ENCODE data around the gene COIL. TPM values are rescaled to one million over a fixed set of nuclear protein-coding genes. Genes with fewer than 3 reads are reported as not detected.

COIL gene
- total and polyA plus RNA-seq, 2 of the 13 experiments (the other 11 are each of a cell fraction or from before 2014, with no cell fraction given) = 8.1 to 29.4 TPM

- TF ChIP-seq, protein P1, sequence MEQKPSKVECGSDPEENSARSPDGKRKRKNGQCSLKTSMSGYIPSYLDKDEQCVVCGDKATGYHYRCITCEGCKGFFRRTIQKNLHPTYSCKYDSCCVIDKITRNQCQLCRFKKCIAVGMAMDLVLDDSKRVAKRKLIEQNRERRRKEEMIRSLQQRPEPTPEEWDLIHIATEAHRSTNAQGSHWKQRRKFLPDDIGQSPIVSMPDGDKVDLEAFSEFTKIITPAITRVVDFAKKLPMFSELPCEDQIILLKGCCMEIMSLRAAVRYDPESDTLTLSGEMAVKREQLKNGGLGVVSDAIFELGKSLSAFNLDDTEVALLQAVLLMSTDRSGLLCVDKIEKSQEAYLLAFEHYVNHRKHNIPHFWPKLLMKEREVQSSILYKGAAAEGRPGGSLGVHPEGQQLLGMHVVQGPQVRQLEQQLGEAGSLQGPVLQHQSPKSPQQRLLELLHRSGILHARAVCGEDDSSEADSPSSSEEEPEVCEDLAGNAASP (CRISPR knock-in tag; IDR thresholded peaks at IDR 0.05; ENCODE audit: borderline replicate concordance) = peak; percentile 65
- TF ChIP-seq SNAPC2 (CRISPR knock-in tag; IDR thresholded peaks at IDR 0.05) (peak; percentile 94), KAT2B (IDR thresholded peaks at IDR 0.05; ENCODE audit: borderline replicate concordance, low read depth, low read length) (no peak), ATRX (CRISPR knock-in tag; IDR thresholded peaks at IDR 0.05; ENCODE audit: borderline replicate concordance) (no peak), DMTF1 (CRISPR knock-in tag; IDR thresholded peaks at IDR 0.05) (0 out of 2 replicates have a peak, but pooled peaks have one; percentile 24), PTBP1 (IDR thresholded peaks at IDR 0.05; ENCODE audit: low read depth, low read length, poor library complexity, severe bottlenecking) (no peak), ZC3H4 (CRISPR knock-in tag; IDR thresholded peaks at IDR 0.05; ENCODE audit: borderline replicate concordance) (no peak), POGZ (CRISPR knock-in tag; IDR thresholded peaks at IDR 0.05) (peak; percentile 71), ZNF780A (CRISPR knock-in tag; IDR thresholded peaks at IDR 0.05) (peak; percentile 78), ZSCAN5A (CRISPR knock-in tag; IDR thresholded peaks at IDR 0.05; ENCODE audit: borderline replicate concordance) (peak; percentile 97), NFE2L2 (IDR thresholded peaks at IDR 0.05; ENCODE audit: low read length) (no peak), BCLAF1 (IDR thresholded peaks at IDR 0.05) (no peak), ZNF3 (CRISPR knock-in tag; IDR thresholded peaks at IDR 0.05) (0 out of 2 replicates have a peak, but pooled peaks have one; percentile 39), SP140L (CRISPR knock-in tag; IDR thresholded peaks at IDR 0.05; ENCODE audit: borderline replicate concordance) (peak; percentile 78; the same call in 1 of the 2 replicates), ZNF343 (CRISPR knock-in tag; IDR thresholded peaks at IDR 0.05) (peak; percentile 94), TFDP1 (CRISPR knock-in tag; IDR thresholded peaks at IDR 0.05; ENCODE audit: borderline replicate concordance) (peak; percentile 59)
- TF ChIP-seq, protein P2, sequence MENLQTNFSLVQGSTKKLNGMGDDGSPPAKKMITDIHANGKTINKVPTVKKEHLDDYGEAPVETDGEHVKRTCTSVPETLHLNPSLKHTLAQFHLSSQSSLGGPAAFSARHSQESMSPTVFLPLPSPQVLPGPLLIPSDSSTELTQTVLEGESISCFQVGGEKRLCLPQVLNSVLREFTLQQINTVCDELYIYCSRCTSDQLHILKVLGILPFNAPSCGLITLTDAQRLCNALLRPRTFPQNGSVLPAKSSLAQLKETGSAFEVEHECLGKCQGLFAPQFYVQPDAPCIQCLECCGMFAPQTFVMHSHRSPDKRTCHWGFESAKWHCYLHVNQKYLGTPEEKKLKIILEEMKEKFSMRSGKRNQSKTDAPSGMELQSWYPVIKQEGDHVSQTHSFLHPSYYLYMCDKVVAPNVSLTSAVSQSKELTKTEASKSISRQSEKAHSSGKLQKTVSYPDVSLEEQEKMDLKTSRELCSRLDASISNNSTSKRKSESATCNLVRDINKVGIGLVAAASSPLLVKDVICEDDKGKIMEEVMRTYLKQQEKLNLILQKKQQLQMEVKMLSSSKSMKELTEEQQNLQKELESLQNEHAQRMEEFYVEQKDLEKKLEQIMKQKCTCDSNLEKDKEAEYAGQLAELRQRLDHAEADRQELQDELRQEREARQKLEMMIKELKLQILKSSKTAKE (CRISPR knock-in tag; IDR thresholded peaks at IDR 0.05; ENCODE audit: borderline replicate concordance) = peak; percentile 47; the same call in 1 of the 2 replicates
These were observed 46.8 kb downstream of the COIL start, which contains the start of gene TRIM25 (continued) for GRCh38 chr17:56913867-56914580.
